Measurements from ENCODE around the gene STRA6.

Gene STRA6, protein sequence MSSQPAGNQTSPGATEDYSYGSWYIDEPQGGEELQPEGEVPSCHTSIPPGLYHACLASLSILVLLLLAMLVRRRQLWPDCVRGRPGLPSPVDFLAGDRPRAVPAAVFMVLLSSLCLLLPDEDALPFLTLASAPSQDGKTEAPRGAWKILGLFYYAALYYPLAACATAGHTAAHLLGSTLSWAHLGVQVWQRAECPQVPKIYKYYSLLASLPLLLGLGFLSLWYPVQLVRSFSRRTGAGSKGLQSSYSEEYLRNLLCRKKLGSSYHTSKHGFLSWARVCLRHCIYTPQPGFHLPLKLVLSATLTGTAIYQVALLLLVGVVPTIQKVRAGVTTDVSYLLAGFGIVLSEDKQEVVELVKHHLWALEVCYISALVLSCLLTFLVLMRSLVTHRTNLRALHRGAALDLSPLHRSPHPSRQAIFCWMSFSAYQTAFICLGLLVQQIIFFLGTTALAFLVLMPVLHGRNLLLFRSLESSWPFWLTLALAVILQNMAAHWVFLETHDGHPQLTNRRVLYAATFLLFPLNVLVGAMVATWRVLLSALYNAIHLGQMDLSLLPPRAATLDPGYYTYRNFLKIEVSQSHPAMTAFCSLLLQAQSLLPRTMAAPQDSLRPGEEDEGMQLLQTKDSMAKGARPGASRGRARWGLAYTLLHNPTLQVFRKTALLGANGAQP

GRCh38 chr15:74202452-74203401, at the start of gene STRA6:
TSS of gene STRA6 (minus strand) at chr15:74202787. CDS start at chr15:74202267, 520 bp downstream.
- DNase-seq = no peak

DNA sequence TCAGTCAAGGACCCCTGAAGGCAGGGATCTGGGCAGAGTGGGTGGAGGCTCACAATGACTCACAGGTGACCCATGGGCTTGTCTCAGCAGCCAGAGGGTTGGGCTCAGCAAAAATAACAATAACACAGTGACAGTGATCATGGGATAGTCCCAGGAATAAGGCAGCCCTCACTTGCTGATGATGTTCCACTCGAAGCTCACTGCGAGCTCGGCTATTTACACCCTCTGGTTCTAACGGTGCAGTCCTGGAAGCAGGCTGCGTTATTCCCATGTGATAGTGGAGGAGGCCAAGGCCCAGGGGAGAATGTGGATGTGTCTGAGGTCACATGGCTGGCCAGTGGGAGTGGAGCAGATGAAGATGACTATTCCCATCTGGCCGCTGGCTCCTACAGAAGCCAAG, 49.7 kb upstream of the STRA6 start:
- DNase-seq = no peak

GRCh38 chr15:74251131-74251811, 48.7 kb upstream of the STRA6 start:
- no peak for DNase-seq

DNA sequence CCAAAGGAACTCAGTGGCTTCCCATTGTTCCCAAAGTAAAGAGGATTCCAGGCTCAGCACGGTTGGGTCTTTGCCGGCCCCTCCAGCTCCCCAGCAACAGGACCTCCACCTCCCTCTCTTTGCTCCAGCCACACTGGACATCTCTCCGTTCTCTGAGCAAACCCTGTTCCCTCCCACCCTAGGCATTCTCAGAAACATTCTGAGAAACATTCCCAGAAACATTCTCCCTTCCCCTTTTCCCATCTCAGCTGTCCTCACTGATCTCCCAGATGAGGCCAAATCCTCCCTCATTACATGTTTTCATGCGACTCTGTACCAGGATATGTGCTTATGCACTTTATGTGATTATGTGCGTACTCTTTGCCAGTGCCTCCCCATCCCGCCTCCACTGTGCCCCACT, 47.7 kb upstream of the STRA6 start:
- DNase-seq = no peak

- DNase-seq = no peak
Measured at GRCh38 chr15:74245342-74245931, 42.9 kb upstream of the STRA6 start.

DNA sequence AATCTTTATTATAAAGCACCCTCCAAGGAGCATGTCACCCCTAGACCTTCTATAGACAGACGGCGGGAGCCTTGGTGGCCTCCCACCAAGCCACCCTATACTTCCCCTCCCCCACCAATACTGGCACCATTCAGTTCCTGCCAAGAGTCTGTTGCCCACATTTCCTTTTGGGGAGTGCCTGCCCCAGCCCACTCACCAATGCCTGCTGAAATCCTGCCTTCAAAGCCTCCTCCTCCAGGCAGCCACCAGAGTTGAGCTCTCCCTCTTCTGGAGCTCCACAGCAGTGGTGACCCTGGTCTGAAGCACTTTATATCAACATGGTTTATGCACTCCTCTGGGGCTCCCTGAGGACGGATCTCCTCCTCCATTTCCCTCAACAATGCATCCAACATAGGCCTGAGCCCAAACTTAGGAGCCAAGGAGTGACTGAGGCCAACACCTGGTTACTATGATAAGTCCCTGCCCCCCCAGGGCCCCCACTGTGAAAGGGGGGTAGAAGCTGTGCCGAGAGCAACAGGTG, 42.3 kb upstream of the STRA6 start:
- DNase-seq = no peak

GRCh38 chr15:74243431-74243830, 40.8 kb upstream of the STRA6 start:
- no peak for DNase-seq

GRCh38 chr15:74242441-74243185, 40.0 kb upstream of the STRA6 start:
- no peak for DNase-seq

DNA sequence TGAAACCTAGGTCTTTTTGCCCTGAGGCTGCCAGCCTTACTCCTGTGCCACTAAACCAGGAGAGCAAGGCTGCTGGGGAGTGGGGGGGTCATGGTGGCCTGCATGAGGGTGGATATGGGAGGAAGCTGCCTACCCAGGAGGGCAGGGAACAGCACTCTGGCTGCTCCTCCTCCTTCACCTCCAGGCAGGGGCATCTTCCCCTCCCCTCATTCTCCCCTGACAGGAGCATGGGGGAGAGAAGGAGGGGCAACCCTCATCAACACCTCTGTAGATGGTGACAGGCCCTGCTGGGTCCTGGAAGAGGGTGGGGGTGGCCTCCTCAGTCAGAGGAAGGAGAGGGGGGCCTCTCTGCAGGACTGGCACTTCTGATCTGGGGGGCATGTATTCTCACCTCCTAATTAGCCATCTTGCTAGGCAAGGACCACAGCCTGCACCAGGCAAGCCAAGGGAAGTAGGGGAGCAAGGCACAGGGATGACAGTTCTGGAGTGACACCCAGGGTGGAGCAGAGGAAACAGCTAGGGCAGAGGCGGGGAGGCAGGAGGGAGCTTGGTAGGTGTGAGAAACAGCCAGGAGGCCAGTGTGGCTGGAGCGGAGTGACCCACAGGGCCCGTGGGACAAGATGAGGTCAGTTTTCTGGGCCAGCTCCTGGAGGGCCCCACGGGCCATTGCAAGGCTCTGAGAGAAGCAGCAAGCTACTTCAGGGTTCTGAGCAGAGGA, 38.5 kb upstream of the STRA6 start:
- no peak for DNase-seq

DNA sequence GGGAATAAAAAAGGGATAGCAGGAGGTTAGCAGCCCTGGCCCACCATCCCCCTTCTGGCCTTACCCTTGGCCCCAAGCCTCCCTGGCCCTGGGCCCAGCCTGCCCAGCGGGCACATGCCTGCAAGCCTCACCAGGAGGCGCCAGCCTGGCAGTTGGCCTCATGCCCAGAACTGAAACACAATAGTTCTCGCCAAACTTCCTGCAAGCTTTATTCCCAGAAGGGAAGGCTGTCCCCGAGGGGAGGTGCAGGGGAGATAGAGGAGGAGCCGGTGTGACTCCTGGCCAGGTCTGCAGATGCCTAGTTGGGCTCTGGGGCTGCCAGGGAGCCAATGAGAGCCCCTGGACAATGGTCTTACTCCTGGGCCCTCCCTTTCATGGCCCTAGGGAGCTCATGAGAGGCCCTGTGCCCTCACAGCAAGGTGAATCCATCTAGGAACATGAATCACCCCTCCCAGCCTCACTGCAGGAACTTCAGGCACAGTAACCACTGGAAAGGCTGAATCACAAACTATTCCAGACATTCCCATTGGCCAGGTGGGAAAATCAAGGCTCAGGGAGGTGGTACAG, 37.5 kb upstream of the STRA6 start:
- DNase-seq = no peak

DNA sequence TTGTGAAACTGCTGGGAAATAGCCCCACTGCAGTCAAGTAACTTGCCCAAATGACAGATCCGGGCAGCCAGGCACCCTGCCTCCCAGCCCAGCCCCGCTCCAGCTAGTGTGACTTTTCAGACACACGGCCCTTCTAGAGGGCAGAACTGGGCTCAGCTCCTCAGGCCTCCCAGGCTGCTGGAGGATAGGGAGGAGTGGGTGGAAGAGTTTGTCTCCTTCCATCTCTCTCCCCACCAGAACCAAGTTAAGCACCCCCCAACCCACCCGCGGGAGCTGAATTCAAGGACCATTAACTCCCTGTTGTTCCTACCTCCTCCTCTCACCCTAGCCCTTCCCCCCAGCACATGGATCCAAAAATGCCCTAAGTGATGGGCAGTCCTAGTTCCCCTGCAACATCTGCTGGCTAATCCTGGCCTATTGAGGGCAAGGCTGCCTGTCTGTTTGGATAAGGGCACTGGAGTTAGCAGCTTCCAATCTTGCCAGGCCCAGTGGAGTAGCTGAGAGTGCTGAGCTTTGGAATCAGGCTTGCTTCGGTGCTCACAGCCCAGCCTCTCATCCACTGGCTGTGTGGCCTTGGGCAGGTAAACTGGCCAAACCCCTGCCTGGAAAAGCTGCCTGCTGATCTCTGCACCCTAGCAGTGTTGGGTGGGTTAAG, 36.6 kb upstream of the STRA6 start:
- DNase-seq = no peak

DNA sequence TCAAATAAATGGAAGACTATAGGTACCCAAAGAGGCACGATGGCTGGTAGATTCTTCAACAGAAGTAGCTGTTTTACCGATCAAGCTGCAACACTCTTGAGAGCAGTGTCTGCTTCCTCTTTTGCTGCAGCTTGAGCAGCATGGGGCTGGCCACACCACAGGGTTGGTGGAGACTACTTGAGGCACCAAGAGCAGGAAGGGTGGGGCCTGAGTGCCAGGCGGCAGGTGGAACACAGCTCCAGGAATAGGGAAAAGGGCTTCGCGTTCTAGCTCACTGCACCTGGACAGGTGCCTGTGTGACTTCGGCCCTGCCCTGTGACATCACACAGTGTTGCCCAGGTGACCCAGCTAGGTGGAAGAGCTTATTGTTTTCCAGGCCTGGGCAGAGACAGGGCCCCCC, 33.4 kb upstream of the STRA6 start, which contains the start of gene CCDC33:
CCDC33 (plus strand) TSS at position 365 of the 400 bp plus-strand sequence. CDS start 394 bp downstream, outside the sequence.
- no peak for DNase-seq

- DNase-seq = no peak
Measured at GRCh38 chr15:74234598-74234875, 31.9 kb upstream of the STRA6 start.

DNA sequence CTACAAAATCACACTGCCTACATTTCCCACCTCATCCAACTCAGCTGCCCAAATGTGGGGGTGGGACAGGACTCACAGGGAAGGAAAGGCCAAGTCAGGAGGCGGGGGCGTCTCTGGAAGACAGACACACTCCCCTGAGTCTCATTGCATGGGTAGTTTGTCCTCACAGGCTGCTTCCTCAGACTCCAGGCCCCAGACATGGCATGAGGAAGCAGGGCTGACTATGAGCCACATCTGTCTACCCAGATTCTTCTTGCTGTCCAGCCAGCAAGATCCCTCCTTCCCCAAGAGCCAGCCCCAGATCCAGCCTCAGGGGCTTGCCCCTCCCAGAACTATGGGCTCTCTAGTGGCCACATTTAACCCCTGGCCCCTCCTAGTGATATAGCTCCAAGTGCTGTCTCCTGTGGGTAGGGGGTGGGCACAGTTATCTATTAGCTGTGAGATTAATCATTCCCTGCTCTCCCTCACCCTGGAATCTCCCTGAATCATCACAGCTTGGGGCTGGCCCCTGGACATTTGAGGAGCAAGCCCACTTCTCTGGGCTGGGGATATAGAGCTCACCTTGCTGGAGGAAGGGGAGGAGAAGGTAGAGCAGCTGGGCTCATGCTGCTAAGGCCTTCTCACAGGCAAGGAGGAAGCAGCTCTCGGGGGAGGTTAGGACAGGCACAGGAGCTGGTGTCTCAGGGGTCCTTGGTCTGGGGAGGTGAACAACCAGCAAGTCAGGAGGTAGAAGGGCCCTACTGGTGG, 31.4 kb upstream of the STRA6 start:
- no peak for DNase-seq

DNA sequence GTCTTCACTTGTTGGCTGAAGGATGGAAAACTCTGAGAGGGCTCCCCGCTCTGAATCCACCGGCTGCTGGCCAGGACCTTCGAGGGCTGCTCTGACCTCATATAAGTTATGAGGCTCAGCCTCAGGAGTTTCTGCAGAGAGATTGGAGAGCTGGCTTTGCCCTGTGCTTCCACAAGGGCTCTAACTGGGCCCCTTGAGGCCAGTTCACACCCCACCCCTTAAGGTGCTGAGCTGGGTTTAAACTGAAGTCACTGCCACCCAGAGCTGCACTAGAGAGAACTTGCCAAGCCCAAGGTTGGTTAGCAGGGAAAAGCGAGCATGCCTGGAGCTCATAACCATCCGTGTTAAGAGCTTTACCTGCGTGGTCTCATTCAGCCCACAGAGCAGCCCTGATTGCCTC, 30.8 kb upstream of the STRA6 start:
- DNase-seq = no peak

- no peak for DNase-seq
Measured at GRCh38 chr15:74231475-74231874, 28.9 kb upstream of the STRA6 start.

- no peak for DNase-seq
Measured at GRCh38 chr15:74229686-74230085, 27.1 kb upstream of the STRA6 start.

DNA sequence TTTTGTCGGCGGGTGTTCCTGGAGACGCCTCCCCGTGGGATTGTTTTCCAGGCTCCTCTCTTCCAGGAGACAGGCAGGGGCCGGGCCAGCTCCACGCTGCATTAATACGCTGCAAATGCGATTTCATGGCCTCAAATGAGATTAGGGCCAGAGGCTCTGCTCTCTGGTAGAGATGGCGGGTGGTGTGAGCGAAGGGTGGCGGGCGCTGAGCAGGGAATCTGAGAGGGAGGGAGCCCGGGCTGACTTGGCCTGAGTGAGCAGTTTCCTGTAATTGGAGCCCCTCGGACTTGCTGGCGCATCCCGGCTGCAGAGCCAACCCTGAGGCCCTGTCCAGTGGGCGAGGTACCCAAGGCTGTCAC, 26.1 kb upstream of the STRA6 start:
- no peak for DNase-seq

All from SIG-M5 (cell line).